HUDEP-2 (cell line): Measurements from ENCODE around the gene CXCL17.
A peak's percentile ranks its signal among the peaks of the same experiment; 100 is the strongest.

Experiments used
- DNase-seq, 76 experiments: peaks; one replicate each; lab custom pipeline; 2025; ENCODE audit not compliant: unreplicated experiment in 76 of 76; lab: John Stamatoyannopoulos, UW

The CXCL17 gene

GRCh38 chr19:42402376-42403116 lies 40.2 kb downstream of the CXCL17 start:
- DNase-seq: no peak

- peak in 68 of 76 experiments; percentile 12 to 87 (median 62) for DNase-seq
Measured at GRCh38 chr19:42401365-42402303, 41.1 kb downstream of the CXCL17 start.

- no peak for DNase-seq
Measured at GRCh38 chr19:42400404-42400803, 42.3 kb downstream of the CXCL17 start.

GRCh38 chr19:42397263-42398166 lies 45.2 kb downstream of the CXCL17 start:
- DNase-seq: peak in 5 of 76 experiments; percentile 8 to 56 (median 32)

- peak; percentile 89 to 100 (median 99) for DNase-seq
Measured at GRCh38 chr19:42396381-42397262, 46.1 kb downstream of the CXCL17 start.

- no peak for DNase-seq
Measured at GRCh38 chr19:42394751-42395150, 48.0 kb downstream of the CXCL17 start.

- no peak for DNase-seq
Measured at GRCh38 chr19:42392165-42392564, 50.6 kb downstream of the CXCL17 start.

- DNase-seq: no peak
Measured at GRCh38 chr19:42389899-42390298, 52.8 kb downstream of the CXCL17 start, which contains the start of gene CNFN. CNFN (minus strand) TSS chr19:42390297; CDS start chr19:42389037, 1,260 bp downstream.

- DNase-seq: no peak
Measured at GRCh38 chr19:42388851-42389489, 53.8 kb downstream of the CXCL17 start.

- DNase-seq: peak in 58 of 76 experiments; percentile 6 to 74 (median 47)
Measured at GRCh38 chr19:42386974-42387707, 55.6 kb downstream of the CXCL17 start.

- no peak for DNase-seq
Measured at GRCh38 chr19:42380155-42380554, 62.6 kb downstream of the CXCL17 start.
